Subcutaneous abdominal adipose tissue (tissue), 5 donors: Measurements from ENCODE around the gene RXFP3.
"Not testable (repeated sequence)": the region's sequence is repeated elsewhere in the genome, so short reads cannot be mapped to it uniquely, and the experiment has no call there.

ENCODE experiments used
- H3K27ac ChIP-seq: one replicate; pipeline ENCODE4 v1.7.0; 2013; ENCODE audit warnings: low read depth, mild to moderate bottlenecking, inconsistent platforms, low read length, moderate library complexity
- H3K27me3 ChIP-seq, 5 donors: one replicate each; pipeline ENCODE4 v1.7.0; 2013; ENCODE audit warnings: low read length in 5 of 5, inconsistent platforms in 1 of 5; ENCODE audit not compliant: control insufficient read depth in 5 of 5, insufficient read depth in 4 of 5
- H3K36me3 ChIP-seq, 5 donors: one replicate each; pipeline ENCODE4 v1.7.0; 2013; ENCODE audit warnings: low read length in 5 of 5; ENCODE audit not compliant: control insufficient read depth in 5 of 5, insufficient read depth in 5 of 5
- H3K4me1 ChIP-seq, 5 donors: one replicate each; pipeline ENCODE4 v1.7.0; 2013; ENCODE audit warnings: low read length in 5 of 5, mild to moderate bottlenecking in 3 of 5, moderate library complexity in 1 of 5; ENCODE audit not compliant: control insufficient read depth in 5 of 5, insufficient read depth in 5 of 5
- H3K4me3 ChIP-seq, 5 donors: one replicate each; pipeline ENCODE4 v1.7.0; 2013; ENCODE audit warnings: low read length in 5 of 5, low read depth in 1 of 5
- H3K9ac ChIP-seq, 5 donors: one replicate each; pipeline ENCODE4 v1.7.0; 2013; ENCODE audit warnings: low read length in 5 of 5, mild to moderate bottlenecking in 4 of 5, moderate library complexity in 3 of 5
- H3K9me3 ChIP-seq, 5 donors: one replicate each; pipeline ENCODE4 v1.7.0; 2013; ENCODE audit warnings: low read length in 5 of 5; ENCODE audit not compliant: control insufficient read depth in 5 of 5
- donor health status: healthy.
- donor health status: healthy.
- donor health status: healthy.
- donor health status: healthy.
- donor health status: healthy.

Gene RXFP3

GRCh38 chr5:33901156-33901555, 35.0 kb upstream of the RXFP3 start:
- Histone ChIP-seq H3K9ac (no peak overlapping the region), H3K27ac (no peak overlapping the region), H3K36me3 (no peaks in the 10 kb centered on the region), H3K4me1 (peaks cover 0 to 9% (median 3%) of the 10 kb centered on the region in 5 donors), H3K9me3 (peaks cover under 1 to 13% (median 5%) of the 10 kb centered on the region in 5 donors), H3K4me3 (no peak overlapping the region), H3K27me3 (no peaks in the 10 kb centered on the region)

- Histone ChIP-seq H3K27me3 (no peaks in the 10 kb centered on the region), H3K27ac (no peak overlapping the region), H3K9ac (no peak overlapping the region), H3K36me3 (no peaks in the 10 kb centered on the region), H3K4me3 (no peak overlapping the region), H3K4me1 (peaks cover 0 to 9% (median 3%) of the 10 kb centered on the region in 5 donors), H3K9me3 (peaks cover 4 to 28% (median 13%) of the 10 kb centered on the region in 5 donors)
Measured at GRCh38 chr5:33903118-33903517, 33.1 kb upstream of the RXFP3 start.

- Histone ChIP-seq H3K9me3 (peaks cover 4 to 28% (median 13%) of the 10 kb centered on the region in 5 donors), H3K27ac (no peak overlapping the region), H3K27me3 (no peaks in the 10 kb centered on the region), H3K36me3 (no peaks in the 10 kb centered on the region), H3K4me1 (peaks cover 0 to 9% (median 3%) of the 10 kb centered on the region in 5 donors), H3K4me3 (no peak overlapping the region), H3K9ac (no peak overlapping the region)
Measured at GRCh38 chr5:33905381-33905780, 30.8 kb upstream of the RXFP3 start.

- peaks cover 4 to 28% (median 13%) of the 10 kb centered on the region in 5 donors for H3K9me3 ChIP-seq
- not testable (repeated sequence) for H3K4me1 ChIP-seq, H3K4me3 ChIP-seq, H3K36me3 ChIP-seq, H3K27ac ChIP-seq, H3K27me3 ChIP-seq, H3K9ac ChIP-seq
Measured at GRCh38 chr5:33906248-33906647, 29.9 kb upstream of the RXFP3 start.

- not testable (repeated sequence) for H3K27me3 ChIP-seq, H3K4me1 ChIP-seq, H3K36me3 ChIP-seq, H3K9ac ChIP-seq, H3K27ac ChIP-seq, H3K9me3 ChIP-seq, H3K4me3 ChIP-seq
Measured at GRCh38 chr5:33914844-33915243, 21.3 kb upstream of the RXFP3 start.

GRCh38 chr5:33921002-33921401, 15.2 kb upstream of the RXFP3 start:
- Histone ChIP-seq H3K27me3 (no peaks in the 10 kb centered on the region), H3K36me3 (no peaks in the 10 kb centered on the region), H3K9me3 (peaks cover 0 to 3% (median 0%) of the 10 kb centered on the region in 5 donors), H3K4me3 (no peak overlapping the region), H3K9ac (no peak overlapping the region), H3K4me1 (peaks cover 0 to 7% (median 0%) of the 10 kb centered on the region in 5 donors), H3K27ac (no peak overlapping the region)

GRCh38 chr5:33925278-33925677, 10.9 kb upstream of the RXFP3 start:
- H3K27ac ChIP-seq = no peak overlapping the region
- no peak overlapping the region for H3K9ac ChIP-seq
- no peaks in the 10 kb centered on the region for H3K36me3 ChIP-seq
- H3K4me3 ChIP-seq = no peak overlapping the region
- H3K9me3 ChIP-seq = no peaks in the 10 kb centered on the region
- no peaks in the 10 kb centered on the region for H3K27me3 ChIP-seq
- H3K4me1 ChIP-seq = peaks cover 0 to 1% (median 0%) of the 10 kb centered on the region in 5 donors

GRCh38 chr5:33927685-33928084, 8.5 kb upstream of the RXFP3 start:
- no peak overlapping the region for H3K4me3 ChIP-seq
- H3K9me3 ChIP-seq = no peaks in the 10 kb centered on the region
- no peak overlapping the region for H3K9ac ChIP-seq
- H3K4me1 ChIP-seq = no peaks in the 10 kb centered on the region
- H3K27me3 ChIP-seq = no peaks in the 10 kb centered on the region
- H3K36me3 ChIP-seq = no peaks in the 10 kb centered on the region
- H3K27ac ChIP-seq = no peak overlapping the region

GRCh38 chr5:33928283-33928682, 7.9 kb upstream of the RXFP3 start:
- Histone ChIP-seq H3K4me1 (no peaks in the 10 kb centered on the region), H3K27ac (no peak overlapping the region), H3K36me3 (no peaks in the 10 kb centered on the region), H3K9ac (no peak overlapping the region), H3K4me3 (no peak overlapping the region), H3K9me3 (no peaks in the 10 kb centered on the region), H3K27me3 (no peaks in the 10 kb centered on the region)

GRCh38 chr5:33929925-33930690, 6.1 kb upstream of the RXFP3 start:
- Histone ChIP-seq H3K27ac (no peak overlapping the region), H3K36me3 (no peaks in the 10 kb centered on the region), H3K4me3 (no peak overlapping the region), H3K4me1 (no peaks in the 10 kb centered on the region), H3K27me3 (no peaks in the 10 kb centered on the region), H3K9me3 (no peaks in the 10 kb centered on the region), H3K9ac (no peak overlapping the region)
